Left hindlimb (tissue), 1 donor: ENCODE data around the gene RUFY3.
"Not testable (repeated sequence)": the region's sequence is repeated elsewhere in the genome, so short reads cannot be mapped to it uniquely, and the experiment has no call there.

ENCODE experiments used
- DNase-seq: peaks from one replicate; pipeline ENCODE4 v3.0.0-alpha.2; 2018

The RUFY3 gene, protein sequence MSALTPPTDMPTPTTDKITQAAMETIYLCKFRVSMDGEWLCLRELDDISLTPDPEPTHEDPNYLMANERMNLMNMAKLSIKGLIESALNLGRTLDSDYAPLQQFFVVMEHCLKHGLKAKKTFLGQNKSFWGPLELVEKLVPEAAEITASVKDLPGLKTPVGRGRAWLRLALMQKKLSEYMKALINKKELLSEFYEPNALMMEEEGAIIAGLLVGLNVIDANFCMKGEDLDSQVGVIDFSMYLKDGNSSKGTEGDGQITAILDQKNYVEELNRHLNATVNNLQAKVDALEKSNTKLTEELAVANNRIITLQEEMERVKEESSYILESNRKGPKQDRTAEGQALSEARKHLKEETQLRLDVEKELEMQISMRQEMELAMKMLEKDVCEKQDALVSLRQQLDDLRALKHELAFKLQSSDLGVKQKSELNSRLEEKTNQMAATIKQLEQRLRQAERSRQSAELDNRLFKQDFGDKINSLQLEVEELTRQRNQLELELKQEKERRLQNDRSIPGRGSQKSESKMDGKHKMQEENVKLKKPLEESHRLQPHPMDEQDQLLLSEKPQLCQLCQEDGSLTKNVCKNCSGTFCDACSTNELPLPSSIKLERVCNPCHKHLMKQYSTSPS

GRCh38 chr4:70721747-70722146 is at the start of gene RUFY3:
Gene RUFY3, plus strand, starts transcription at chr4:70721964. Its CDS starts 610 bp downstream, at chr4:70722574.
- DNase-seq = peak; percentile 61

GRCh38 chr4:70674191-70674590 is 47.6 kb upstream of the RUFY3 start:
- no peak for DNase-seq

- no peak for DNase-seq
Measured at GRCh38 chr4:70674731-70675130, 47.0 kb upstream of the RUFY3 start.

DNA sequence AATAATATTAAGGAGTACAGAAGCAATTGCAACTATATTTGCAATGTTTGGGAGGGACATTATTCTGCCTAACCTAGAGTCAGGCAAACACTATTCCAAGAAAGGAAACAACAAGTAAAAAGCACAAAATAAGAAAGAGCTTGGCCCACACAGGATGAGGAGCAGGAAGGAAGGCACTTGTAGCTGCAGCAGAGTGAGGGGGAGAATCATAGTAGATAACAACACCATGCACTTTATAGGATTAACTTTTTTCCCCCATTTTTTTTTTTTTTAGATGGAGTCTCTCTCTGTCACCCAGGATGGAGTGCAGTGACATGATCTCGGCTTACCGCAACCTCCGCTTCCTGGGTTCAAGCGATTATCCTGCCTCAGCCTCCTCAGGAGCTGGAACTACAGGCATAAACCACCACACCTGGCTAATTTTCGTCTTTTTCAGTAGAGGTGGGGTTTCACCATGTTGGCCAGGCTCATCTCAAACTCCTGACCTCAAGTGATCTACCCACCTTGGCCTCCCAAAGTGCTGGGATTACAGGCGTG is 45.1 kb upstream of the RUFY3 start:
- DNase-seq = no peak

DNA sequence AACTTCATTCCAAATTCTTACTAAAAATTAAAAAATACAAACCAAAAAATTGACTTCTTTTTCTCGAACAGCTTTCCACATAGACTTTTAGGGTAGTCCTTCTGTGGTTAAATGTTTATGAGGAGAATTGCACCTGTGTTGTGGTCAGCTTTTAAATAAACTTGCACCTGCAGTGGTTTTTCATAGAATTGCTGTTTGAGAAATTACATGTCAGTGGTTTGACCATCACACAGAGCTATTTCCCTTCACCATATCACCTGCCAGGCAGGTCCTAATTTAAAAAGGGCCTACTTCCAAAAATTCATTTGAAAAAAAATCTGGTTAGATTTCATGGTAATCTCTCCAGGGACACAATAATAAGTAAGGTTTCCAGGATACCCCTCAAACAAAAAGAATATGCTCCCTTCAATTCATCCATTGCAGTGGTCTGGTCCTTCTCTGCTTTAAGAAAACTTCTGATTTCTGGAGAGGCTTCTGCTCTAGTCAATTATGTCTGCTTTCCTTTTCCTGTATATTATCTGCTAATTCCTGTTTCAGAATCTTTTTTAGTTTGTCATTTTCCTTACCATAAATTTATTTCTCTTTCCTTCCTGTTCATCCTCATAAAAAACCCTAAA is 43.3 kb upstream of the RUFY3 start:
- no peak for DNase-seq

DNA sequence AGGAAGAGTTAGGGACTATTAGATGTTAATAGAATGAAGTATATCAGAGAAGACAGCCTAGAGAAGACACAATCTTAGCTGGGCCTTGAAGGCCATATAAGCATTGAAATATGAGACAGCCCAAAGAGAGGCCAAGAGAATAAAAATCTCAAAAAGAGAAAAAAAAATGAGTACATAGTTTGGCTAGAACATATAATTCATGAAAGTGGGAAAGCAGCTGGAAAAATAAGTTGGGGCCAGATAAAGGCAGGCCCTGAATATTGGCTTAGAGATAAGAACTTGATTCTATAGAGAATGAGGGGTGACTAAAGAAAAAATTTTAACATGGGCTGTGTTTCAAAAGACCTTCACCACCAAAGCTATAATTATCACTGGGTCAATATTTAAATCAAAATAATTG is 40.8 kb upstream of the RUFY3 start:
- no peak for DNase-seq

DNA sequence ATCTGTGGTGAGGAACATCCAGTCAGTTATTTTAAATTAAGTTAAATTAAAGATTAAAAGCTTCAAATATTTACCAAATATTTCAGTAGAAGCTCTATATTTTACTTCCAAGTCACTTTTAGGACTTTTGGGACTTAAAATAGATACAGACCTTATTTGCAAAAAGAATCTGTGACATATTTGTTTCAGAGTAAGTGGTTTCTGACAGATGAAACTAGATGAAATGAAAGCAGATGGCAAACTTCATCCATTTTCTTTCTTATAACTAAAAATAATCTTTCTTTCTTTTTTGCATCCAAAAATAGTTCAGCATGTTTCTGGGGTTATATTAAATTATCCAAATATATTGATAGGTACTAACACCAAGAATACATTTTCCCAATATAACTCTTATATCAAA is 40.1 kb upstream of the RUFY3 start:
- no peak for DNase-seq

DNA sequence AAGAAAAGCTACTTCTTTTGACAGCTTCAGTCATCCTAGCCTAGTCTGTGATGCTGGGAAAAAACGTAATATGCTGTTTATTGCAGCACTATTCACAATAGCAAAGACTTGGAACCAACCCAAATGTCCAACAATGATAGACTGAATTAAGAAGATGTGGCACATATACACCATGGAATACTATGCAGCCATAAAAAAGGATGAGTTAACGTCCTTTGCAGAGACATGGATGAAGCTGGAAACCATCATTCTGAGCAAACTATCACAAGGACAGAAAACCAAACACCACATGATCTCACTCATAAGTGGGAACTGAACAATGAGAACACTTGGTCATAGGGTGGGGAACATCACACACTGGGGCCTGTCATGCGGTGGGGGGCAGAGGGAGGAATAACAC is 39.6 kb upstream of the RUFY3 start:
- not testable (repeated sequence) for DNase-seq

- no peak for DNase-seq
Measured at GRCh38 chr4:70687392-70687791, 34.4 kb upstream of the RUFY3 start.

GRCh38 chr4:70687821-70688794 is 33.7 kb upstream of the RUFY3 start, which contains the start of gene UTP3:
Gene UTP3, plus strand, starts transcription at chr4:70688532. Its CDS starts 146 bp downstream, at chr4:70688678.
- peak; percentile 98 for DNase-seq

GRCh38 chr4:70688795-70689231 is 33.0 kb upstream of the RUFY3 start:
- no peak for DNase-seq

DNA sequence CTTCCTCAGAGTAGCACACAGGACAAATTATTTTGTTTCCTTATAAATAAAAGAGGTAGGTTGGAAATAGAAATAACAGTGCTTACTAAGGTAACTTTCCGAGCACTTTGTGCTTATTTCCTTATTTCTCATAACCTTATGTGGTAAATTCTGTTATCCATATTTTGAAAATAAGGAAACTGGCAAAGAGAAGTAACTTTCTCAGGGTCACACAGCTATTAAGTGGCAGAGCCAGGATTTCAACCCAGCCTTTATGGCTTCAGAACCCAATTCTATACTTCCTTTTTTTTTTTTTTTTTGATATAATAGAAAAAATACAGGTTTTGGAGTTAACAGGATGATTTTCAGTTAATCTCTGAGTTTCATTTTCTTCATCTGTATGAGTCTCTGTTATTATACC is 30.1 kb upstream of the RUFY3 start:
- DNase-seq = no peak

GRCh38 chr4:70694633-70695032 is 27.1 kb upstream of the RUFY3 start:
- not testable (repeated sequence) for DNase-seq

- DNase-seq = not testable (repeated sequence)
Measured at GRCh38 chr4:70698435-70698834, 23.3 kb upstream of the RUFY3 start.

DNA sequence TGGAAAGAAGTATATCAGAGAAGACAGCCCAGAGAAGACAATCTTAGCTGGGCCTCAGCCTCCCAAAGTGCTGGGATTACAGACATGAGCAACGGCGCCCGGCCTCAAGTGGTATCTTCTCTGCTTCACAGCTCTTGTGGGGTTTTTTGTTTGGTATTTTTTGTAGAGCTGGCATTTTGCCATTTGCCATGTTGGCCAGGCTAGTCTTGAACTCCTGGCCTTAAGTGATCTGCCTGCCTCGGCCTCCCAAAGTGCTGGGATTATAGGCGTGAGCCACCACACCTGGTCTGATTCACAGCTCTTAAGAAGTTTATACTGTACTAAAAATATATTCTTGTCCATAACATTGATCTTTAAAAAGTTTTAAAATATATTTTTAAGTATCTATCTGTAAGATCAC is 21.1 kb upstream of the RUFY3 start:
- no peak for DNase-seq

GRCh38 chr4:70701271-70701670 is 20.5 kb upstream of the RUFY3 start:
- no peak for DNase-seq

DNA sequence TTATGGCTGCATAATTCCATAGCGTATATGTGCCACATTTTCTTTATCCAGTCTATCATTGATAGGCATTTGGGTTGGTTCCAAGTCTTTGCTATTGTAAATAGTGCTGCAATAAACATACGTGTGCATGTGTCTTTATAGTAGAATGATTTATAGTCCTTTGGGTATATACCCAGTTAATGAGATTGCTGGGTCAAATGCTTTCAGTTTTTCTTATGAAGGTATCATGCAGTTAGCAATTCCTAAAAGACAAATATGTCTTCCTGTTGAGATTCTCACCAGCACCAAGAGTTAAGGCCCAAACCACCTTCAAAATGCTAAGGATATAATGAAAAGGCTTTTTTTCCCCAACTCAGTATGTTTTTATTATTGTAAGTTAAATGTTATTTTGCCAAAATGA is 19.2 kb upstream of the RUFY3 start:
- not testable (repeated sequence) for DNase-seq

GRCh38 chr4:70703619-70704214 is 18.0 kb upstream of the RUFY3 start:
- no peak for DNase-seq

GRCh38 chr4:70704215-70704930 is 17.4 kb upstream of the RUFY3 start:
- peak; percentile 92 for DNase-seq

DNA sequence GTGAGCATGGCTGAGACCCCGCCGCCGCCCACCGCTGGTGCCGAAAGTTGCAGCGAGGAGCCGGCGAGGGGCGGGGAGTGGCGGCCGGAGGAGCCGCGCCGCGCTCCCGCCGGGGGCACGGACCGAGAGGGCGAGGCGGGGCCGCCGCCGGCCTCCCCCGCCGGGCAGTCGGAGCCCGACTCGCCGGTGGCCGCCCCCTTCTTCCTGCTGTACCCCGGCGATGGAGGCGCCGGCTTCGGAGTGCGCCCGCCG is 16.9 kb upstream of the RUFY3 start:
- no peak for DNase-seq
